WI38 (cell line): ENCODE results near the gene SGF29.
"Not testable (repeated sequence)": the region's sequence is repeated elsewhere in the genome, so short reads cannot be mapped to it uniquely, and the experiment has no call there.

ENCODE experiments used
- H3K4me3 ChIP-seq: 2 replicates; pipeline ENCODE4 v1.5.1; 2011; ENCODE audit warnings: low read depth, mild to moderate bottlenecking, control low read depth, low read length
- CTCF ChIP-seq: IDR thresholded peaks from 2 replicates; pipeline ENCODE4 v1.5.1; 2012; ENCODE audit warnings: low read depth, mild to moderate bottlenecking, control low read depth, low read length

Gene SGF29

GRCh38 chr16:28617874-28618273 is 64.2 kb downstream of the SGF29 start:
- no peak overlapping the region for H3K4me3 ChIP-seq

DNA sequence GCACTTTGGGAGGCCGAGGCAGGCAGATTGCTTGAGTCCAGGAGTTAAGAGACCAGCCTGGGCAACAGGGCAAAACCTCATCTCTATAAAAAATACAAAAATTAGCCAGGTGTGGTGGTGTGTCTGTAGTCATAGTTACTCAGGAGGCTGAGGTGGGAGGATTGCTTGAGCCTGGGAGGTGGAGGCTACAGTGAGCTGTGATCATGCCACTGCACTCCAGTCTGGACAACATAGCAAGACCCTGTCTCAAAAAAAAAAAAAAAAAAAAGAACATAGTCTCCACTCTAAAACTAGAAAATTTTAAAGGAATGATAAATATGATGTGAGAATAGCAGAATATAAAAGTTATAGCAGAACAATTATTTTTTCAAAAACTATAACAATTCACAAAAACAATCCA is 66.6 kb downstream of the SGF29 start:
- H3K4me3 ChIP-seq, result not testable (repeated sequence)

More at GRCh38 chr16:28617874-28618273, 64.2 kb downstream of the SGF29 start:
- no peak for TF ChIP-seq CTCF

DNA sequence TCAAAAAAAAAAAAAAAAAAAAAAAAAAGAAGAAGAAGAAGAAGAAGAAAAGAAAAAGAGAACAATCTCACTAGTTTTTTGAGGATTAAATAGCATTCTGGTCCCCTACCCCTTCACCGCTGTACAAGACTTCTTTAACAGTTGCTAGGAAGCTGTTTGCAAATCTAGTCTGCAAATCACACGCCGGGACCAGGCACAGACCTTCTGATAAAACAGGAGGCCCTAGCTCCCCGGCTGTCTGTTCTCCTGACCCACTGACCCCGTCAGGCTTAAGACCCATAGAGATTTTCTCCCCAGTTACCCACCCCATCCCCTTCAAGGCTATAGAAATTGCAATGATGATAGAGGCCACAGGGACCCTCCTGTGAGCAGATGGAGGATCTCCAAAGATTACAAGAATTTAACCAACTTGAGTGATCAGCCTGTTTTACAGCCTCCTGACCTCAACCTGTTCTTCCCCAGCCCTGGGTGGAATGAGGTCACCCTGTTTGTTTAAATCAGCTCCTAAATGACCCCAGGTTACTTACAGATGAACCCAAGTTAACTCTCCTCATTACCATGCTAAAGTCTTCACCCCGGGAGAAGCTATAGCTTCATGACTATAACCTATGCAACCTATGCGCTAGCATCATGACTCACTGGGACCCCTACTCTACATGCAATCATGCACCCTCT is 67.9 kb downstream of the SGF29 start:
- H3K4me3 ChIP-seq, result no peak overlapping the region
- TF ChIP-seq CTCF, result no peak

DNA sequence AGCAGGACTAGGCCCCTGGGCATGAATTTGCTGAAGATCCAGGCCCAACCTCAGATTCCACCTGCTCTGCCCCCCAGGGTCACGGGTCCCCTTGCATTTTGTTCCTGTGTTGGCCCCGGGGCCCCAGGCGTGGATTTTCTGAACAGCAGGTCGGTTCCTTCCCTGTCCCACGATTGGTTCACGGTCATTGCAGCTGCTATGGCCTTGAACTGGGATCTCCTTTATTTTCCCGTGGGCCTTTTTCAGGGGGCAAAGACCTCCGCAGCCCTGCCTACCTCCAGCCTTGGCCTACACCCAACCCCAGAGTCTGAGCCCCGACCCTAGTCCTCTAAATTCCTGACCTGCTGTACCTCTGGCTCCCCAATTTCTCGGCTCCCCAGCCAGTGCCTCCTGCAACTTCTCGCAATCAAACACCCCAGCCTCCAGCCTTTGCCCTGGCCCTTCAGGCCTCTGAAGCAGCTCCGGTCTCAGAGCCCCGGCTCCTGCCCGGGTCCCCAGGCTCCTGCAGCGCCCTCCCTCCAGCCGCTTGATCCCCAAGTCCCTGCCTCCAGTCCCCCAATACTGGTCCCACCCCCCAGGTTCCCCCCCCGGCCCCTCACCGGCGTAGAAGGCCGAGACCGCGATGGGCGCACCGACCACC is 68.9 kb downstream of the SGF29 start:
- not testable (repeated sequence) for H3K4me3 ChIP-seq

DNA sequence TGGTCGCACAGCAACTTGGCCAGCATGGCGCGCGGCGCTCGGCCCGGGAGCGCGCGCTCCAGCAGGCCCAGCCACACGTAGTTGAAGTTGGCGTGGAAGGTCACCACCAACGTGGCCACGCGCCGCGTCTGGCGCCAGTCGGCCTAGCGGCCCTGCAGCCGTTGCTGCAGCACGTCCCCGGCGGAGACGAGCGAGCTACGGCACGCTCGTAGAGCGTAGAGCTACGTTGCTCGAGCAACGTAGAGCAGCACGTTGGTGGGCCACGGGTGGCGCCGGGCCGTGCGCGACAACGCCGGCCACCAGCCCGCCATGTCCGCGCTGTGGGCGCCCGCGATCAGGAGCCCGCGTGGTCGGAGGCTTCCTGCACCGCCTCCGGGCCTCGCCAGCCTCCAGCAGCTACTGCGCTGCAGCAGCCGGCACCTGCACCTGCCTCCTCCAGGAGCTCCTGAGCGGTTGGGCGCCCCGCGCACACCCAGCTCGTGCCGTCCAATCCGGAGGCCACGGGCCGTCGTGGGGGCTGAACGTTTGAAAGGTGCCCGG is 69.5 kb downstream of the SGF29 start:
- H3K4me3 ChIP-seq, result no peak overlapping the region
- no peak for TF ChIP-seq CTCF

GRCh38 chr16:28630905-28631304 is 77.2 kb downstream of the SGF29 start:
- H3K4me3 ChIP-seq, result not testable (repeated sequence)

DNA sequence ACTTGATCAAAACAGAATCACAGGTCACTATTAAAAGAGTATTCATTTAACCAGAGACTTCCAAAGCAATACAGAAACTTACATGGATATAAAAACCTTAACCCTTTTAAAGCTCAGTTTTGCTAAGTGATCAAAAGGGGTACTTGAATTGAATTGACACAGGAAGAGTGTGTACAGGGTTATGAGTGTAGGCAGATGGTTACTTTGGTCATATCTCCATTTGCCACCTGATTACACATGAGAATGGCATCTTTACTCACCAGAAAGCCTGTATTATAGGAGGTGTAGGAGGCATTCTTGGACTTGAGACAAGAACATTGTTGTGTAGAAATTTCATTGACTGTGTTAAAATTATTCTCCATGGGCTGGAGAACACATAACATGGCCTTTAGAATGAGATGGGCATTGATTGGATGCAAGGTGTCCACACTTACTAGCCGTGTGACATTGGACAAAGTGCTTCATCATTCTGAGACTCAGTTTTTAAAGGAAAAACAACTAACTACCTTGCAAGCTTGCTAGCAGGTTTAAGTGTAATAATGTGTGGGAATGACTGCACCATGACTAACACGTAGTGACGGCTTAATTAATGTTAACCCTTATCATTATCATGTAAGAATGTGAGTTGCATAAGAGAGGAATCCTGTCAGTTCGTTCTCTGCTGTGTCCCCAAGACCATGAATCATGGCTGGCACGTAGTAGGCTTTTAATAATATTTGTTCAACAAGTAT is 82.5 kb downstream of the SGF29 start:
- H3K4me3 ChIP-seq, result not testable (repeated sequence)

DNA sequence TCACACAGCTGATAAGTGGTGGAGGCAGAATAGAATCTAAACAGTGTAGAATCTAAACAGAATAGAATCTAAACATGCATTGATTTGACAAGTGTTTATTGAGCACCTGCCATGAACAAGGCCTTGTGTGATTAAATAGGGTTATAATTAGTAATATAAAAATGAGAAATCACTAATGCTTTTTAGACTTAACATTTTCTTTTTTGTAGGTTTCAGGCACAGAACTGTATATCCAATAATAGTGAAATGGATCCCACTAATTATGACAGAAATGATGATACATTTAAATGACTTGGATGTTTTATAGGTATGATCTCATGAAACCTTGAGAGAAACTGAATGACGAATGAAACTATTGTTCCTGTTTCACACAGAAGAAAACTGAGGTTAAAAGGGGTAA is 84.0 kb downstream of the SGF29 start, which contains the start of gene NPIPB8:
Gene NPIPB8 (plus strand): TSS at position 301 of the 400 bp plus-strand sequence. CDS start 296 bp downstream, outside the sequence.
- H3K4me3 ChIP-seq, result not testable (repeated sequence)

DNA sequence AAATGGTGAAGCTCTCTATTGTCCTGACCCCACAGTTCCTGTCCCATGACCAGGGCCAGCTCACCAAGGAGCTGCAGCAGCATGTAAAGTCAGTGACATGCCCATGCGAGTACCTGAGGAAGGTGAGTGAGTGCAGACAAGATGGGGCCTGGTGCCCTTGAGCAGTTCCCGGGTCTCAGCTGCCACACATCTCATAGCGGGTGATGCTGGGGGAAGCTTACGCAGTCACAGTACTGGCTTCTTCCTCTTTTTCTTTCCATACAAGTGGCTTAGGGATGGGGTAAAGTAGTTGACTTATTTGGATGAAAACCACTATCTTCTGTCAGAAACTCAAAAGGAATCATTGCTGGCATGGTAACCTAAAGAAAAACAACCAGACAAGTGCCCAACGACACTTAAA is 84.6 kb downstream of the SGF29 start:
- H3K4me3 ChIP-seq, result not testable (repeated sequence)

DNA sequence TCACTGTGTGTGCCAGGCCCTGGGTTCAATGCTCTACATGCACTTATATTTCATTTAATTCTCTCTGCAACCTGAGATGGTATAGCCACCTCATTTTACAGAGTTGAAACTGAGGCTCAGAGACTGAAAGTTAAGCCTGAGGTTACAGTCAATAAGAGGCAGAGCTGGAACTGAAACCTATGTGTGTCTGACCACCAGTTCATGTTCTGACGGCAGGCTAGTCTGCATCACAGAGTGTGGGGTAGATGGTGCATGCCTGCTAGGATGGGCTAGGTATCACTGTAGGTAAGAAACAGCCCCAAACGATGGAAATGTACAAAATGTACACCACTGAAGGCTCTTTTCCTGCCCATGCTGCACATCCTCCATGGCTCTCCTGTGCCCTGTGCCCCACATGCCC is 86.2 kb downstream of the SGF29 start:
- not testable (repeated sequence) for H3K4me3 ChIP-seq
